NCI-H345 (cell line): ENCODE data around the gene KCTD18.

Experiments used
- DNase-seq: peaks from one replicate; lab custom pipeline; 2025; lab: John Stamatoyannopoulos, UW

The KCTD18 gene

DNA sequence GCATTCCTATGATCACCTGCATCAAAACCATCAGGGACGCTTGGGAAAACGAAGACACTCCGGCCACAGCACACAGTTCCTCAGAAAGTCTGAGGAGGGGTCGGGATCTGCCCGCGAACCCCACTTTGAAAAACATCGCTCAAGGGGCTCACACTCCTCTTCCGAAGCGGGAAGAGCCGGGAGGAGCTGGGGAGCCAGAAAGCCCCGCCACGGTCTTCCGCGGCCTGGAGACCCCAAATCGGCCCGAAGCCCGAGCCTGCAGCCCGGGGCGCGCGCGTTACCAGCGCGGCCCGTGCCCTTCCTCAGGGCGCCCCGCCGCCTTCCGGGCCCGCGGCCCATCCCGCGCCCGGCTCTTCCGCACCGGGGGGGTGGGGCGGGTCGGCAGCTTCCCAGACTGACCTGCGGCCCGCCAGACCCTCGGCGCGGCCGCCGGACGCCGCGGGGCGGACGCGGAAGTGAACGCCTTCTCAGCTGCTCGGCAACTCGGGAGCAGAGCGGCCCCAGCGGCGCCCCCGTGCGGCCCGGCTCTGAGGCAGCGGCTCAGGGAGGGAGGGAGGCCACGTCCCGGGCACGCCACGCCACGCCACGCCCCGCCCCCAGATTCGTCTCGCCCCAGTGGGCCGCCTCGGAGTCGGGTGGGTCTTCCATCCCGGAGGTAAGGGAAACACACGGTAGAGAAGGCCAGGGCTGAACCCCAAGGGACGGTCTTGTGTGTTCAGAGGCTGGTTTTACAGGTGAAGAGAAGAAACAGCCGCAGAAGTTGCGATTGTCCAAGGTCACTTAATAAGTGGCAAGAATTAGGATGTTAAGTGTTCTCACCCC is at the start of gene KCTD18:
KCTD18 (minus strand) TSS at position 457 of the 822 bp plus-strand sequence. CDS start 3,052 bp downstream, outside the sequence.
- peak; percentile 90 for DNase-seq

DNA sequence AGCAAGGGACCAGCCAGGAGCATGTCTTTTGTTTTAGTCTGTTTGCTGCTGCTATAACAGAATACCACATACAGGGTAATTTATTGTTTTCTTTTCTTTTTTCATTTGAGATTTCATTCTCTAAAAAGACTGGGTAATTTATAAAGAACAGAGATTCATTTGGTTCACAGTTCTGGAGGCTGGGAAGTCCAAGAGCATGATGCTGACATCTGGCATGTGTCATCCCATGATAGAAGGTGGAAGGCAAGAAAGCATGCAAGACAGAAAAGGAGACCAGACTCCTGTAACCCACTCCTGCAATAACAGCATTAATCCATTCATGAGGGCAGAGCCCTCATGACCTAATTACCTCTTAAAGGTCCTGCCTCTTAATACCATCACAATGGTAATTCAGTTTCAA is 30.9 kb upstream of the KCTD18 start:
- DNase-seq = no peak

DNA sequence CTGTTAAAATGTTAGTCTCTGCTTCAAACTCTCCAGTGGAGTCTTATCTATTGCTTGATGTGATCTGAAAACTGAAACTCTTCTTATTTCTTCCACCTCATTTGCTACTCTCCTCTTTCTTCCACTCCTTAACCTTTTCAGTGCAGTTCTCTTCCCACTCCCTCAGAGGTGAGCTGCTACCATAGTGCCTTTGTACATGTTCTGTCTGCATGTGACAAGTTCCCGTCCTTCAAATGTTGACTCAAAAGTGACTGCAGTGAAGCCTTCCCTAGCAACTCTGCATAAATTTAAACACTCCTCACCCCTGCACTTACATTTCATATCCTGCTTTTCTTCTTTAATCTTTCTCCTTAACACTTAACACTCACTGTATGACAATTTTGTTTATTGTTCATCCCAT is 28.3 kb upstream of the KCTD18 start:
- DNase-seq = no peak

DNA sequence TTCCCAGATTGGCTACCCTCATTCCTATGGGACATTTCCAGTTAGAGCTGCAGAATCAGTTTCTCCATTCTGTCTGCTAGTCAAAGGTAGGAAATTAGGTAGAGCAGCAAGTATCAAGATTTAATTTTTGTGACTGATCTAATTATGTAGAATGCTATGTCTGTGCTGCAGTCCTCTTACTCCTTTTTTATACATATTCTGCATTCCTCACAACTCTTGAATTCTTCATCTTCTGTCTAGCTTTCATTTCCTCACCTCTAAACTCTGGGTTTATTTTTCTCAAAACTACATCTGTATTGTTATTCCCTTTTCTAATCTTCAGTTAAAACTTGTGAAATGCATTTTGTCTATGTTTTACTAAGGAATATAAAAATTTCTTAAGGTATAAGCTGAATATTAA is 24.7 kb upstream of the KCTD18 start:
- DNase-seq = no peak

DNA sequence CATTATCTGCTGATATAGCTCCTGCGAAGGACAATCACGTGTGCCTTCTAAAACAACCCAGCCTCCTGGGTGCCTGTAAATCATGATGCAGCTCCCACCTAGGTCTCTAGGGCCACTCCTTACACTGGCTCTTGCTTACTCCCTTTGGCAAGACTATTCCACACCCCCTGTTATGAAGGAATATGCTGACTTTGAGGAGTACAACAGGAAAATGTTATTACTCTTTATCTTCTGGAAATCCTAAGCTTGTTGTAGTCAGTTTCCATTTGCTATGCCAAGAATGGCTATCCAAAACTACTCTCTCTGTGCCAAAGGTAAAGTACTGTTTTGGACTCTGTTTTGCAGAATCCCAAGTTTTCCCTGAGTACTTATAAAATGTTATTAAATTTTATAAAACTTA is 23.9 kb upstream of the KCTD18 start:
- DNase-seq = no peak

DNA sequence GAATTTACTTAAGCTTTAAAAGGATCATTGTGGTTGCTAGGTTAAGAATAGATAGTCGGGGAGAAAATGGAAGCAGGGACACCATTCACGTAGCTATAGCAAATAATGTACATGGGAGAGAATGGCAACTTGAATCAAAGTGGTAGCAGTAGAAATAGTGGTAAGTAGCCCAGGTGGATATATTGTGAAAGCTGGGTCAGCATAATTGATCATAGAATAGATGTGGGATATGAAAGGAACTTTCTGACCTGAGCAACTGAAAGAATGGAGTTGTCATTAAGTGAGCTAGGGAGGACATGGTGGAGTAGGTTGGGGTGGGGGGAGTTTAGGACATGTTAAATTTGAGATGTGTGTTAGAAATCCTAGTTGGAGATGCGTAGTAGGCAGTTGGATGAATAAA is 18.4 kb upstream of the KCTD18 start:
- no peak for DNase-seq

DNA sequence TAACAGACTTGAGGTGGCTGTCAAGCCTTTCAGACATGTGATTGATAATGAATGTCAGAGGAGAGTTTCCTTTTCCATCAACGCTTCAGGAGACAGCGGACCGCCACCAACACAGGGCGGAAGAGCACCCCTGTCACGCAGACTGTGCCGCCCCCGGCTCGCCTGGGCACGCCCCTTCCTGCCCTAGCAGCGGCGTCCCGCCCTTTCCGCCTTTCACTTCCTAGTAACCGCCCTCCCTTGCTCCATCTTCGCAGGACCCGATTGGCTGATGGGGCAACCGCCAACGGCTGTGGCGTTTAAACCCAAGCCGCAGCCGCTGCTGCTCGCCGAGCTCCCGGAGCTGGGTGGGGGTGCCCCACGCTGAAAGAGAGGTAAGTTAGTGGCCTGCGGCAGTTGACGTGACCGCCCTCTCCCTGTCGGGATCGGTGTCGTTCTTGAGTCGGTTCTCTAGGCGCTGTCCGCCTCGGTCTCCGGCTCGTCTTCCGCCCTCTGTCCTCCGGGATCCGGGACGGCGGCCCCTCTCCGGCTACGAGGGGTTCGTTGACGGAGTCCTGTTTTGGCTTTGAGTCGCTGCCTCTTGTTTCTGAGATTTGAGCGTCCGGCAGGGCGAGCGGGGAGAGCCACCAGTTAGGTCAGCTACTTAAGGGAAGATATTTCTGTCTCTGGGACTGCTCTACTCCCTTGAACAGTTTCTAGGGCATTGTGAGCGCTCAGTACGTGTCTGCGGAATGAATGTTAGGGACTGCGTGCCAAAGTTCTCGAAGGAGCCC is 16.2 kb upstream of the KCTD18 start, which contains the start of gene SGO2:
SGO2 (plus strand) TSS at position 326 of the 770 bp plus-strand sequence. CDS start 6,769 bp downstream, outside the sequence.
- peak; percentile 97 for DNase-seq

DNA sequence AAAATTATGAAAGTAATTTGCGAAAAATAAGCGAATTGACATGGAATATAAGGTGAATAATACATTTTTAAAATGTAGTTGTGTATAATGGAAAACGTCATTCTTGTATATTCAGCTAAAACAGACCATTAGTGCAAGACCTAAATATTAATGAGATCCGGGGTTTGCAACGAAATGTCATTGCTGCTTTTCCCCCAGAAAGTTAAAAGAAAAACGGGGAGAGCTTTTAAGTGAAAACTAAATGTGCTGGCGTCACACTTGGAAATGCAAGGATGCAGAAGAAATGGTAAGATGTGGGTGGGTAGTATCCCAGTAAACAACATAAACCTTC is 15.6 kb upstream of the KCTD18 start:
- DNase-seq = no peak

DNA sequence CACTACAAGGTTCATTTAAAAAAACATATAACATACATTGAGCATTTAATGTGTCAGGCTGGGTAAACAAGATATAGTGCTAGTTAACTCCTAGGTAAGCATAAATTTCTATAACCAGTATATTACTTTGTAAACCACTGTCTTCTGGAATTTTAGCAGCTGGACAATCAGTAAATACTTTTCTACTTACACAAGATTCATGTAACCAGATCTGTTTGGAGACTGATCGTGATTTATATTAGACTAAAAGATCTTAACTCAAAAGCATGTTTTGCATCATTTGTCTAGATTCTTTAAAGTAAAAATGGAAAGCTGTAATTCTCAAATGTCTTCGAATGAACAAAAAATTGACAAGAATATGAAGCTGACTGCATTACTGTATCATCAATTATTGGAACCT is 15.2 kb upstream of the KCTD18 start:
- no peak for DNase-seq

DNA sequence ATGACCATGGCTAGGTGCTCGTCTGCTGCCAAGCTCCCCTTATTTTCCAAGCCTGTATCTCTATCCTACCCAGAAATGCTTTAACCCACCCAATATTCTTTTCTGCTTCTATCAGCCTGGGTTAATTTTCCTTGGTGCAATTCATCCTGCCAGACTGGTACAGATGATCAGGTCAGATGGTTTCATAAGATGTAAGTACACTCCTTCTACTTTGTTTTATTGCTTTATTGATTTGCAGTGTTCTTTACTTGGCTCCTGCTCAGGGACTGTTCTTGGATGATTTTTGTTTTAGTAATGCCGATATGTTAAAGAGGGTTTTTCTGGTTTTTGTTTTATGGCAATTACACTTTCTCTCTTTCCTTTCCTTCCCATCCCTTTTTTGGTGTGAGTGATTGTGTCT is 13.7 kb upstream of the KCTD18 start:
- no peak for DNase-seq

DNA sequence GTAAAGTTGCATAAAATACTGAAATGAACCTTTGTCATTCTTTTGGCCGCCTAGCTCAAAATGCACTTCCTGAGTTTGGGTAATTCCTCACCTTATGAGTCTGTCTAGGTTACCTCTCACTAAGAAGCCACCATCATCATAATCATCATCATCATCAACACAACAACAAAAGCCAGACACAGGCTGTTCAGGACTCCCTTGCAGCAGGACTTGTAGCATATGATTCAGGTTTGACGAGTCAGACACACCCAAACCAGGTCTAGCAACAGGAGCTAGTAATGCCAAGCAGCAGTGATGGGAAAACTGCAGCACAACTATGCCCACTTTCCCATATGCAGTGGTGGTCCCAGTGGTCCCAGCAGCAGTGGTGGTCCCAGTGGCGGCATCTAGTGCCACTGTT is 13.3 kb upstream of the KCTD18 start:
- no peak for DNase-seq

DNA sequence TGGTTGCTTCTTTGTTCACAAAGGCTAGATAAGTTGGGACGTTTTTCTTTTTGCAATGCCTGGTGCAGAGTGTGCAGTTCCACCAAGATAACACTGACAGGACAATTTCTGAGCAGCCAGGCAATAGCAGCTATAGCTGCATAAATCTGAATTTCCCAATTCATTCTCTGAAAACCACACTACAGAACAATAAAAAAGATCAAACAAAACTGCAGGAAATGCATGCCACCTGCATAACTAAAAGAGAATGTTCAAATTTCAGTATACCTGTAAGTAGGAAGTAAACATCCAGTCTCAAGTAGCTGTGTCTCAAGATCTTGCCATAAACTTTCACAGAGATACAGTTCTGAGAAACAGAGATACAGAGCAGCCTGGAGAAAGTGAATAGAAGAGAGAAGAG is 5.3 kb upstream of the KCTD18 start:
- no peak for DNase-seq

DNA sequence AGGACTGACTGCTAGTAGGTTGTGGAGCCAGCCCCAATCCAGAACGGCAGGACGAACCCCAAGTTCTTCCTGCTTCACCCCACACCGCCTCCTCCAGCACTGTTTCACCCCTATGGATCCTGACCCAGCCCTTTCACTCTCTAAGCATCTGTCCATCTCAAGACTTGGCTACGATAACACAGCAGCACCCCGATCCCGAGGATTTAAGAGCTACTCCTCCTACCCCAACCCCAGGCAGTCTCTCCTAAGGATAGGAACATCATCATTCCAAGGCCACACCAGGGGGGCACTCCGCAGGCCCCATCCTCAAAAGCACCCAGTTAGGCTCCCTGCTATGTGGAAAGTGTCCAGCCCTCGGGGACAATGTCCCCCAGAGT is 645 bp downstream of the KCTD18 start:
- no peak for DNase-seq

DNA sequence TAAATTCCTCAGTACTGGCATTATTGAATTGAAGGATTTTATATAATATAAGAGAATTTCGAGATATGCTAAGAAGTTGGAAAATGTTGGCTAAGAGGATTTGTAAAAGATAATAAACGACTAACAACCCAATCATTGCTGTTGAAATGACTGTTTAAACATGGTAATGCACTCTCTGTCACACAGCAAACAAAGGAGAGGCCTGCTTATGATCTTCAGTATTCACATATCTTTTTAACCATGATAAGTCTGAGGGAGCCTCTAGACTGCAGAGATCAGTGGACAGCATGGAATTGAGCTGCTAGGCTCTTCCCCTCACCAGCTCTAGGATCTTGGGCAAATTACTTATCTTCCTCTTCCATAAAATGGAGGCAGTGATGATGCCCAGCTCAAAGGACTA is 2.7 kb downstream of the KCTD18 start:
- DNase-seq = no peak

DNA sequence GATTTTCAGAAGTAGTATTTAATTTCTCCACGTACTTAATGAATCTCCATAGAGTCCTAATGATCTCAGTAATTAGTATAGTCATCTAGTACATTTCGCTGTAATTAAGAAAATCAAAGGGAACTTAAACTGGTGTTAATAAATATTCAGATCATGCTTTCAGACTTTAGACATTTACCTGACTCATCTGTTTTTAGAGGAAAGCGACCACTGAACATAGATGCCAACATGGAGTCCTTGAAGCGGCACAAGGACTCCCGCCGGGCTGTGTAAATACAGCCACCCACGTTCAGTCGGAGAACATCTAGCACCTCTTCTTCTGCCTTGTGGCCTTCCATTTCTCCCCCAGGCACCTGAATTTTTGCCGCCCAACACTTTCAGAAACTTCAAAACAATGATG is 3.2 kb downstream of the KCTD18 start:
- DNase-seq = no peak

DNA sequence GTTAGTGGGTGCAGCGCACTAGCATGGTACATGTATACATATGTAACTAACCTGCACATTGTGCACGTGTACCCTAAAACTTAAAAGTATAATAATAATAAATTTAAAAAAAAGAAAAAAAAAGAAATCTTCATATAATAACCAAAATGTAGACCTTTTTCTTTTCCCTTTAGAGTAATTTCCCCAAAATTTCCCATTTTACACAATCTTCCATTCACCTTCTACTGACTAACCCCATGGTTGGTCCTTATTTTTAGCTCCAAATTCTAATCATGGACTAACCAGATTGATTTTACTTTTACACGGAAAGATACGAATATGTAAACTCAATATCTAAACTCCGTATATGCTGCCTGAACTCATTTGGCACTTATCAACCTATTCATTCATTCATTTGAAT is 7.7 kb downstream of the KCTD18 start:
- no peak for DNase-seq

DNA sequence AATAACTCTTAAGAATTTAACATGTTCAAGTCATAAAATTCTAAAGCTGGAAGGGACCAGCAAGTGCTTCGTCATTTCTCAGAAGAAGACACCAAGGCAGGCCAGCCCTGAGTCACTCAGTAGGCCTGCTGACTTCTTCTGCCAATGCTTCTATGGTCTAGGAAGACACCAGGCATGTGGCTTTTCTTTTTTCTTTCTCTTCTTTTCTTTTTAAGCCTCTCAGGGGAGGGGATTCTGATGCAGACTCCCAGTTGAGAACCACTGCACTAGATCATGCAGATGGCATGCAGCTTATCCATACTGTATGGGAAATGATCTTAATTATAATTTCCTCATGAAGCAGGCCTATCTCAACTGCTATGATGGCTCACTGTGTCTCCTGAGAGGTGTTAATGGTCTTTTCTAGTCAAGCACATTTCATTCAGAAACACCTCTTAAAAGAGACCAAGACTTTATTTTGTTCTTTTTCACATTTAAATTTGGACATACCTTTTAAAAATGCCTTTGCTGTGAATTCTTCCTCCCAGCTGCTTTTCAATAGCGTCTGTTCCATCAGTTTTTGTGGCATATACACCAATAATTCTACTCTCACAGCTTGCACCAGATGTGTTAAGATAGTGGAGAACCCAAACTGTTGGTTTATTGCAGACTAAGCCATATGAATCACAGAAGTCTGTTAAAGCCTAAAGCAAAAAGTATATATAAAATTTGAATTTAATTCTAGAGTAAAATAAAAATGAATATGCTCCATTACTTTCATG is 11.3 kb downstream of the KCTD18 start:
- DNase-seq = no peak

DNA sequence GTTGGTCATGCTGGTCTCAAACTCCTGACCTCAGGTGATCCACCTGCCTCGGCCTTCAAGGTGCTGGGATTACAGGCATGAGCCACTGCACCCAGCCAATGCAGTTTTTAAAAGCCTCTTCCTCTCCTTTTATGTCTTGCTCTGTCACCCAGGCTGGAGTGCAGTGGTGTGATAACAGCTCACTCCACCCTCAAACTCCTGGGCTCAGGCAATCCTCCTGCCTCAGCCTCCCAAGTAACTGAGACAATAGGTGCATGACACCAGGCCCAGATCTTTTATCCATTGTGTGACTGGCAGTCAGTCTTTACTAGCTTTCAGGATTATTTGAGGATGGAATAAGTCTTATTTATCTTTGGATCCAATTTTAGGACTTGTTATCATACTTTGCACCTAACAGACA is 13.2 kb downstream of the KCTD18 start:
- no peak for DNase-seq

DNA sequence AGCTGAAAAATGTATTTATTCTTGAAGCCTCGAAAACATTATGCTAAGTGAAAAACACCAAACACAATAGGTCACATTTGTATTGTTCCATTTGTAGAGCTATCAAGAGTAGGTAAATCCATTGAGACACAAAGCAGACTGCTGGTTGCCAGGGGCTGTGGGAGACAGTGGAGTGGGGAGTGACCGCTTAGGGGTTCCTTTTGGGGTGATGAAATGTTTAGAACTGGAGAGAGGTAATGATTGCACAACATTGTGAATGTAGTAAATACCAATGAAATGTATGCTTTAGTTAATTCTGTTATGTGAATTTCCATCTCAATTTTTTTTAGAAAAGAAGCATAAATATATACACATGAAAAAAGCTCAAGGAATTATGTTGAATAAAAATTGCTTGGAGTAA is 15.8 kb downstream of the KCTD18 start:
- DNase-seq = no peak

DNA sequence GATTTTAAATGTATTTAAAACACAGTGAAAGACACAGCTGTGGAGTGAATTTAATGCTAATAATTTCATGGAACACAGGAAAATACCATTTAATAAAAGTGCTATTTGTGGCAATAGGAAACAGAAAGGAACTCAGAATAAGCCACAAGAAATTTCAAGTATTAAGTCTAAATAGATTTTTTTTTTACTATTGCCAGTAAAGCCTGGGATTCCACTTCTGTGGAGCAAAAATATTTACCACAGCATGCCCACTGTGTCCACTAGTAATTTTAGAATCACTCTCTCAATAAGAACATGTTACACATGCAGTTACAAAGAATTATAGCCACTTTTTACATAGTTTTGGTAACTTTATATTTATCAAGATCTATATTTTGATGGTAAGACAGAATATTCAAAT is 17.2 kb downstream of the KCTD18 start:
- DNase-seq = no peak

DNA sequence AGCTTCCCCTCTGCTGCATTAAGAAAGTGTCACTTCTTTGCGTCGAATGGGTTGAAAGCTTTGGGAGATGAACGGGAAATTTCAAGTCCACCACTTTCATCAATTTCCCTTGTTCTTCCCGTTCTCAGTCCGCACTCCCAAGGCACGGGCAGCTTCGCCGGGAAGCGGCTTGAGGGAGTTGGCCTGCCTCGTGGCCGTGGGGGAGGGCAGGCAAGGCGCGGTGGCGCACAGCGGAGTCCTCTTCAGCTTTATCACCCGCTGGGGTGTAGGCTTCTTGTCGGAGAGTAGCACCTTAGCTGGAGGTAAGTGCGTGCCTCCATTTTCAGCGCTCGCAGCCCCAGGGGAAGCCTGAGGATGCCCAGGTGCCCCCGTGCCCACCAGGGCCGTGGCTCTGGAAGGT is 19.9 kb downstream of the KCTD18 start:
- no peak for DNase-seq

DNA sequence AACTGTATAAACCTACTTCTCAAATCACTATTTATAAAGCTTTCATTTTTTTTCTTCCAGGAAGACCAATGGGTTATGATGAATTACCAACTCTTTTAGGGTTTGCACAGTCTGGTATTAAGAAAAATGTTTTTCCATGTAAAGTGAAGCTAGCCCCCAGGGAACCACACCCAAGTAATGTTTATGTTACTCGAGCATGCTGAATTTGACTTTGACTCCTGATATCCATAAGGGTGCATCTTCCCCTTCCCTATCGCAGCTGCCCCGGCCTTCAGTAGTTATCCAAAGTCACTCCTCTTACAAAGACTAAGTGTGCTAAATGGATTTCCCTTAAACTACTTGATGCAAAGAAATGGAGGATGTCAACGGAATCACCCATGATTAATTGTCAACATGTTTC is 21.7 kb downstream of the KCTD18 start:
- no peak for DNase-seq

DNA sequence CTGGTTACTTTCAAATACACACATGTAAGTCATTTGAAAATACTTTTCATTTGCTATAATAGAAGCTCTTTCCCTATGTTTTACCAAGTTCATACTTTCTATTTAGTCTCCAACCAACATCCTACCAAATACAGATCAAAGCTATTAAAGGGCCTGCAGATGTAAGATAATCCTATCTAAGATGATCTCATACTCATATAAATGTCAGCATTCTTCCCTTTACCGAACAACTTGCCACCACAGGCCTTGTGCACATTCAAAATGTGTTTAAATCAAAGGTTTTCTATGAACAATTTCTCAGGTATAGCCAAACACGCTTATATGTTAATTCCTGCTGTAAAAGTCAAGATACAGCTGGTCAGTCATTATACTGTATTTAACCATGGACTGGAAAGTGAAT is 23.3 kb downstream of the KCTD18 start:
- no peak for DNase-seq
